Upper lobe of left lung (tissue), 6 donors: ENCODE data around the gene MACROD1. TPM values are rescaled to one million over a fixed set of nuclear protein-coding genes. Genes with fewer than 3 reads are reported as not detected.

ENCODE experiments used
- ATAC-seq, 2 donors: fragments of 200-7000 bp; cut with Tn5 transposase; one replicate each; pipeline ENCODE4 v1.9.1; 2022; ENCODE audit warnings: mild to moderate bottlenecking in 2 of 2, moderate library complexity in 2 of 2; ENCODE audit not compliant: low FRiP score in 2 of 2
- DNase-seq, 2 donors: peaks; one replicate each; pipeline ENCODE4 v3.0.0-alpha.2; 2019 to 2020
- H3K27ac ChIP-seq, 4 donors: fragments of 200-600 bp; sonication (generic); one replicate each; pipeline ENCODE4 v1.5.1; 2016 to 2019
- H3K27me3 ChIP-seq, 4 donors: fragments of 200-600 bp; sonication (generic); one replicate each; pipeline ENCODE4 v1.5.1; 2017 to 2019
- H3K36me3 ChIP-seq, 4 donors: fragments of 200-600 bp; sonication (generic); one replicate each; pipeline ENCODE4 v1.5.1; 2016 to 2019
- H3K4me1 ChIP-seq, 4 donors: fragments of 200-600 bp; sonication (generic); one replicate each; pipeline ENCODE4 v1.5.1; 2018 to 2019
- H3K4me3 ChIP-seq, 4 donors: fragments of 200-600 bp; sonication (generic); one replicate each; pipeline ENCODE4 v1.5.1; 2017 to 2019; ENCODE audit warnings: mild to moderate bottlenecking in 2 of 4, moderate library complexity in 1 of 4
- H3K9me3 ChIP-seq, 4 donors: fragments of 200-600 bp; sonication (generic); one replicate each; pipeline ENCODE4 v1.5.1; 2018 to 2019
- EP300 ChIP-seq, 4 donors: sonication (generic); formaldehyde crosslinking; IDR thresholded peaks; one replicate each; pipeline ENCODE4 v1.5.1; 2017; ENCODE audit warnings: antibody characterized with exemption in 4 of 4, control low read depth in 2 of 4
- POLR2A ChIP-seq, 4 donors: fragments of 450-650 bp; IDR thresholded peaks; one replicate each; pipeline ENCODE4 v1.5.1; 2016 to 2017; ENCODE audit warnings: antibody characterized with exemption in 4 of 4, mild to moderate bottlenecking in 2 of 4
- POLR2AphosphoS5 ChIP-seq, 2 donors: sonication (generic); formaldehyde crosslinking; IDR thresholded peaks; one replicate each; pipeline ENCODE4 v1.5.1; 2017; ENCODE audit warnings: antibody characterized with exemption in 2 of 2
- WGBS, 2 donors: methylation state at CpG; one replicate each; pipeline ENCODE4 v1.1.5; 2017 to 2018; 5-methylcytosine and 5-hydroxymethylcytosine counted together
- total RNA-seq, 6 donors: library from RNA; depleted of rRNA in 4 of 6; stranded (reverse); fragments of >200 nt in 4 of 6; gene quantifications; one replicate each; pipeline versions ENCODE4 v1.1.0 to v1.2.1, GENCODE V29; 2016 to 2021
- TF ChIP-seq, protein P1 (sequence below), 6 experiments: fragments of 450-650 bp in 4 of 6; fragments of 200-600 bp in 2 of 6; sonication (generic) in 2 of 6; IDR thresholded peaks; one replicate each; pipeline ENCODE4 v1.5.1; 2016 to 2019; ENCODE audit warnings: antibody characterized with exemption in 6 of 6
- donor health status: DM: no; HTN: no; CAD: no; lungs with moderate emphysema.
- donor health status: DM: no; HTN: yes; CAD: no; lungs with severe emphysema.

Gene MACROD1
- total RNA-seq, 6 donors from 2014 or later: 16.7 to 59.7 (median 33.5) TPM

DNA sequence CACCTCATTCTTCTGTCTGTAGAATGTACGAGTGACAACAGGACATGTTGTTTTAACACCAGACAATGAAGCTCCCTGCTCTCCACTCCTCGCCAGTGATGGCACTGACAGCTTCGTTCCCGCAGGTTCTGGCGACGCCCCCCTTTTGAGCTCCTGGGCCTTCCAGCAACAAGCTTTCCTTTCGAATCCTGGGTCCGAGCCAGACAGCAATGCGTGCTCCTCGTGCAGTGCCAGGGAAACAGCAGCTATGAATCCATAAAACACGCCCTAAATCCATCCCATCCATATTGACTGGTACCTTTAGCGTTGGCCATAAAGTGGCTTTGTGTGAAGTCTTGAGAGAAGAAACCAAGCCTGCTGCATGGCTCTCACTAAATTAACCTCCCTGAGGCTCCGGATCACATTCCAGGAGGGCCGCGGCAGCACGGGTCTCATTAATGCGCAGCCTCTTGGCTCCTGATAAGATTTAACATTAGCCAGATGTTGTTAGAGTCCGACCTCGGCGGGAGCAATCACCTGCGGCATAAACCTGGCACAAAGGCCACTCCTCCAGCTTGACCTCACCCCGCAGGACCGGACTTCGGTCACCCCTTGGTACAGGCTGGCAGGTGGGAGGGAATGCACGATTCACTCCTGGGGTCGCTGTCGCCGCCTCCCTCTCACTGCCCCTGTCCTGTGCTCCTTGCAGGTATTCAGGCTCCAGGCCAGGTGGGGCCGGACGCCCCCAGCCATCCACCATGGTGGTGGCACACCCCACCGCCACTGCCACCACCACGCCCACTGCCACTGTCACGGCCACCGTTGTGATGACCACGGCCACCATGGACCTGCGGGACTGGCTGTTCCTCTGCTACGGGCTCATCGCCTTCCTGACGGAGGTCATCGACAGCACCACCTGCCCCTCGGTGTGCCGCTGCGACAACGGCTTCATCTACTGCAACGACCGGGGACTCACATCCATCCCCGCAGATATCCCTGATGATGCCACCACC is 50.1 kb downstream of the MACROD1 start:
- H3K4me3 ChIP-seq: no peak overlapping the region
- no peaks in the 10 kb centered on the region for H3K36me3 ChIP-seq
- ATAC-seq: no peak
- DNase-seq: no peak
- no peaks in the 10 kb centered on the region for H3K27me3 ChIP-seq
- H3K27ac ChIP-seq: no peak overlapping the region
- TF ChIP-seq EP300 (IDR thresholded peaks at IDR 0.05): no peak
- no peak for TF ChIP-seq POLR2AphosphoS5 (IDR thresholded peaks at IDR 0.05)
- no peak for TF ChIP-seq POLR2A (IDR thresholded peaks at IDR 0.05)
- no peaks in the 10 kb centered on the region for H3K4me1 ChIP-seq
- no peaks in the 10 kb centered on the region for H3K9me3 ChIP-seq
- WGBS, 2 donors: 92 to 94% methylated on average over 26 to 46 of the region's 47 CpGs

DNA sequence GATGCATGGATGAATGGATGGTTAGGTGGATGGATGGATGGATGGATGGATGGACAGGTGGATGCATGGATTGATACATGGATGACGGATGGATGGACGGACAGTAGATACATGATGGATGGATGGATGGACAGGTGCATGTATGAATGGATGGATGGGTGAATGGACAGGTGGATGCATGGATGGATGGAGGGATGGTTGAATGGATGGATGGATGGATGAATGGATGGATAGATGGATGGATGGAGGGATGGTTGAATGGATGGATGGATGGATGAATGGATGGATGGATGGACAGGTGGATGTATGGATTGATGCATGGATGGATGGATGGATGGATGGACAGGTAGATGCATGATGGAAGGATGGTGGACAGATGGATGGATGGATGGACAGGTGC is 51.7 kb downstream of the MACROD1 start:
- no peaks in the 10 kb centered on the region for H3K4me1 ChIP-seq
- no peaks in the 10 kb centered on the region for H3K27me3 ChIP-seq
- 77 to 100% methylated on average over 2 of the region's 2 CpGs for WGBS, 2 donors
- TF ChIP-seq POLR2A (IDR thresholded peaks at IDR 0.05) (no peak), POLR2AphosphoS5 (IDR thresholded peaks at IDR 0.05) (no peak), EP300 (IDR thresholded peaks at IDR 0.05) (no peak)
- TF ChIP-seq, protein P1, sequence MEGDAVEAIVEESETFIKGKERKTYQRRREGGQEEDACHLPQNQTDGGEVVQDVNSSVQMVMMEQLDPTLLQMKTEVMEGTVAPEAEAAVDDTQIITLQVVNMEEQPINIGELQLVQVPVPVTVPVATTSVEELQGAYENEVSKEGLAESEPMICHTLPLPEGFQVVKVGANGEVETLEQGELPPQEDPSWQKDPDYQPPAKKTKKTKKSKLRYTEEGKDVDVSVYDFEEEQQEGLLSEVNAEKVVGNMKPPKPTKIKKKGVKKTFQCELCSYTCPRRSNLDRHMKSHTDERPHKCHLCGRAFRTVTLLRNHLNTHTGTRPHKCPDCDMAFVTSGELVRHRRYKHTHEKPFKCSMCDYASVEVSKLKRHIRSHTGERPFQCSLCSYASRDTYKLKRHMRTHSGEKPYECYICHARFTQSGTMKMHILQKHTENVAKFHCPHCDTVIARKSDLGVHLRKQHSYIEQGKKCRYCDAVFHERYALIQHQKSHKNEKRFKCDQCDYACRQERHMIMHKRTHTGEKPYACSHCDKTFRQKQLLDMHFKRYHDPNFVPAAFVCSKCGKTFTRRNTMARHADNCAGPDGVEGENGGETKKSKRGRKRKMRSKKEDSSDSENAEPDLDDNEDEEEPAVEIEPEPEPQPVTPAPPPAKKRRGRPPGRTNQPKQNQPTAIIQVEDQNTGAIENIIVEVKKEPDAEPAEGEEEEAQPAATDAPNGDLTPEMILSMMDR (IDR thresholded peaks at IDR 0.05): no peak
- H3K9me3 ChIP-seq: no peaks in the 10 kb centered on the region
- DNase-seq (no peak), ATAC-seq (no peak)
- H3K27ac ChIP-seq: no peak overlapping the region
- no peaks in the 10 kb centered on the region for H3K36me3 ChIP-seq
- no peak overlapping the region for H3K4me3 ChIP-seq

DNA sequence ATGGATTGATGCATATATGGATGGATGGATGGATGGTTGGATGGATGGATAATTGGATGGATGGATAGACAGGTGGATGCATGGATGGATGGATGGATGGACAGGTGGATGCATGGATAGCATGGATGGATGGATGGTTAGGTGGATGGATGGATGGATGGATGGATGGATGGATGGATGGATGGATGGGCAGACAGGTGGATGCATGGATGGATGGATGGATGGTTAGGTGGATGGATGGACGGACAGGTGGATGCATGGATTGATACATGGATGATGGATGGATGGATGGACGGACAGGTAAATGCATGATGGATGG is 52.5 kb downstream of the MACROD1 start:
- ATAC-seq (no peak), DNase-seq (no peak)
- no peaks in the 10 kb centered on the region for H3K27me3 ChIP-seq
- WGBS, 2 donors: 87 to 96% methylated on average over 2 of the region's 2 CpGs
- H3K27ac ChIP-seq: no peak overlapping the region
- H3K36me3 ChIP-seq: no peaks in the 10 kb centered on the region
- H3K4me1 ChIP-seq: no peaks in the 10 kb centered on the region
- H3K4me3 ChIP-seq: no peak overlapping the region
- TF ChIP-seq, protein P1 (IDR thresholded peaks at IDR 0.05): no peak
- TF ChIP-seq POLR2AphosphoS5 (IDR thresholded peaks at IDR 0.05) (no peak), EP300 (IDR thresholded peaks at IDR 0.05) (no peak), POLR2A (IDR thresholded peaks at IDR 0.05) (no peak)
- H3K9me3 ChIP-seq: no peaks in the 10 kb centered on the region

DNA sequence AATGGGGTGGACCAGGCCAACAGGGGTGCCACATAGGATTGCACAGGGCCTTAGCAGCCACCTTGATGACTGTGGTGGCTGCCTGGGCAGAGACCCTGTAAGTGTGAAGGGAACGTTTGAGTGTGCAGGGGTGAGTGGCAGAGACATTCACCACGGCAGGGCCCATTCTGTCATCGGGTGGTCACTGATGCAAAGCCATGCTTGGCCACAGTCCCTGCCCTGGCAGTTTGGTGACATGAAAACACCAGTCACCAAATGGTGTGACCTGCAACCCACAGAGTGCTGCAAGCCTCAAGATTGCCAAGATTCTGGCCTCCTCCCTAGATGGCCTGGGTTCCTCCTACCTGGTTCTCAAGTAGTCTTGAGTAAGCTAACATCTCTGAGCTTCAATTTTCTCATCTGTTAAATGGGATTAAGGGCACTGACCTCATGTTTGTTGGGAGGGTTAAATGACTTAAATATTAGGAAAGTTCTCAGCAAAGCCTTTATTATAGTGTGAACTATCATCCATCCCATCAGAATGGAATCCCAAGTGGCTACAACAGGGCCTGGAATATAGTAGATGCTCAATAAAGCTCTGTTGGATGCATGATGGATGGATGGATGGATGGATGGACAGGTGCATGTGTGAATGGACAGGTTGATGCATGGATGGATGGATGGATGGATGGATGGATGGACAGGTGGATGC is 53.0 kb downstream of the MACROD1 start:
- DNase-seq (no peak), ATAC-seq (no peak)
- WGBS, 2 donors: 56 to 87% methylated on average over 3 of the region's 3 CpGs
- no peak overlapping the region for H3K4me3 ChIP-seq
- no peaks in the 10 kb centered on the region for H3K4me1 ChIP-seq
- no peak overlapping the region for H3K27ac ChIP-seq
- H3K9me3 ChIP-seq: no peaks in the 10 kb centered on the region
- H3K36me3 ChIP-seq: no peaks in the 10 kb centered on the region
- H3K27me3 ChIP-seq: no peaks in the 10 kb centered on the region
- no peak for TF ChIP-seq EP300 (IDR thresholded peaks at IDR 0.05)

DNA sequence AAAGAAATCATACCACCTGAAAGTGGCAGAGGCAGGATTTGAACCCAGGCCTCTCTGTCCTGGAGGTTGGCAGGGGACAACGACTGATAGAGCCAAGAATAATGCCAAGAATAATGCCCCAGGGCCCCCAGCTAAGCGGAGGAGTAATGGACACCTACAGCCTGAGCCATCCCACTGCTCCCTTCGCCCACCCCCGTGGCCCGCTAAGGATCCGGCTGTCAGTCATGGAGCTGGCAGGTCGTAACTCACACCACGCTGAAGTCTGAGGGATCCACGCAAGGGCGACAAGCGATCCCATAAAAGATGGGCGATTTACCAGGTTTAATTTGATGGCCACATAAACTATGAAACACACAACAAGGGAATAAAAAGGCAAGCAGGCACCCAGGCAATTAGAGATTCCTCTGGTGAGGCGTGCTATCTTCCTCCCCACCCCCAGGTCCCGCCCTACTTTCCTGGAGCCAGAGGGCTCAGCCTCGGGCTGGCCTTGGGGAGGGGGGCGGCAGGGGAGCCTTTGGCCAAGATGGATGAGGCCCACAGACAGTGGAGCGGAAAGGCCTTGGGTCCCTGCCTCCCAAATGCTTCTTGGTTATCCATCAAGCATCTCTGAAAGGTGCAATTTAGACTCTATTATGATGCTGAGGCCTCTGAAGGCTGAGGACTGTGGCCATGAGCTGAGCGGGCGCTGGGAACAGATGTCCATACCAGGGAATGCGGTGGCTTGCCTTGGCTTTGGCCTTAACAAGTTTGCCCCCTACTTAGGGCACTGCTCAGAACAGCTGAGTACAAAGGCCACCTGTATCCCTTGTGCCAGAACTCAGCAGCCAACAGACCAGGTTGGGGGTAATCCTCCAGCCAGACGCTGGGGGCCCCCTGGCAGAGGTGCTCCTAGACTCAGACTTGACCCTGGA is 55.2 kb downstream of the MACROD1 start:
- WGBS, 2 donors: 78 to 88% methylated on average over 17 to 21 of the region's 21 CpGs
- no peaks in the 10 kb centered on the region for H3K27me3 ChIP-seq
- DNase-seq: peak in 1 of 2 donors; percentile 34
- no peak overlapping the region for H3K27ac ChIP-seq
- no peaks in the 10 kb centered on the region for H3K9me3 ChIP-seq
- TF ChIP-seq, protein P1 (IDR thresholded peaks at IDR 0.05): no peak
- no peak for TF ChIP-seq EP300 (IDR thresholded peaks at IDR 0.05)
- TF ChIP-seq POLR2AphosphoS5 (IDR thresholded peaks at IDR 0.05): no peak
- no peak for TF ChIP-seq POLR2A (IDR thresholded peaks at IDR 0.05)
- no peaks in the 10 kb centered on the region for H3K36me3 ChIP-seq
- no peak overlapping the region for H3K4me3 ChIP-seq
- ATAC-seq: no peak
- H3K4me1 ChIP-seq: no peaks in the 10 kb centered on the region
